ENCODE results near the gene UBE2F. TPM values are rescaled to one million over a fixed set of nuclear protein-coding genes. Genes with fewer than 3 reads are reported as not detected.

The UBE2F gene
- total and polyA plus RNA-seq, 9 of the 15 experiments (the other 6 are each of a cell fraction or from before 2014, with no cell fraction given): 18.1 to 88.1 (median 53.0) TPM

DNA sequence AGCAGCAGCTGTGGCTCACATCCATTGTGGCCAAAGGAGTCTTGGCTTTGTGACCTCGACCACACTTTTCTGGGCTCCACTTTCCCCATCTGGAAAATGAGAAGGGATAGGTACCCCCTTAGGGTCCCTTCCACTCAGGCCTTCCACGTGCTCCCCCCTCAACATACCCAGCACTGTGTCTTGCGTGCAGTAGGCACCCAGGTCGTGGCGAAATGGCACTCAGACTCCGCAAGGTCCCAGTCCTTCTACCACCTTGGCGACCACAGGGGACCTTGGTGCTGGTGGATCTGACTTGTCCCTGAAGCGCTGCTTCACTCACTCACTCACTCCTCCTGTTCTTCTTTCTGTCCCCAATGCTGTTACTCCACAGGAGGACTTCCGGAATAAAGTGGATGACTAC is 74.1 kb downstream of the UBE2F start:
- Histone ChIP-seq H3K9ac (ENCODE audit: insufficient read depth in 1 of 2, low read depth in 2 of 2, low read length in 2 of 2) (no peak overlapping the region), H3K4me1 (replicated peaks in 1 of 2; ENCODE audit: control insufficient read depth in 2 of 2, insufficient read depth in 2 of 2, low read length in 2 of 2) (no peaks in the 10 kb centered on the region), H3K27me3 (ENCODE audit: control insufficient read depth in 2 of 2, insufficient read depth in 2 of 2, low read length in 2 of 2) (no peaks in the 10 kb centered on the region), H2AFZ (ENCODE audit: low read depth, low read length) (no peak overlapping the region), H4K20me1 (replicated peaks; ENCODE audit: control insufficient read depth, insufficient read depth, low read length) (no peaks in the 10 kb centered on the region), H3K36me3 (ENCODE audit: control insufficient read depth, insufficient read depth, low read length) (peaks cover 64% of the 10 kb centered on the region; the same call in 2 of the 3 replicates), H3K9me1 (ENCODE audit: control insufficient read depth, insufficient read depth, low read length) (no peaks in the 10 kb centered on the region), H3K79me2 (ENCODE audit: control insufficient read depth, insufficient read depth, low read length) (no peaks in the 10 kb centered on the region), H3K27ac (ENCODE audit: extremely low read depth, low read depth, low read length) (no peak overlapping the region), H3K4me2 (ENCODE audit: insufficient read depth, low read length) (no peak overlapping the region), H3K4me3 (no peak overlapping the region), H3K9me3 (replicated peaks; ENCODE audit: control insufficient read depth, insufficient read depth, low read depth, low read length) (no peaks in the 10 kb centered on the region)
- no peak for ATAC-seq
- no peak for DNase-seq (ENCODE audit: extremely low read depth in 1 of 4, low spot score in 3 of 4)
- POLR2A ChIA-PET: interaction anchor here (0.6 to 1.2 kb wide), 3 partner anchors 11 to 243 kb away, joined by 3 read pairs; no protein-coding TSS in a partner anchor
- CTCF ChIA-PET (ENCODE audit: low intra/inter-chr PET ratio): no interaction called here
- 95% methylated on average over 4 of the region's 9 CpGs for WGBS (ENCODE audit: insufficient coverage, low coverage, missing lambda C conversion rate)
- intact Hi-C loops (cut with micrococcal nuclease) (no loop called here), in situ Hi-C loops (cut with MboI) (no loop called here)
- no TSS peak for BruUV-seq (replicated peaks)
- FAIRE-seq: no peak
- no peak for TF ChIP-seq ZNF76 (CRISPR knock-in tag; IDR thresholded peaks at IDR 0.05; ENCODE audit: borderline replicate concordance)
- no peak for TF ChIP-seq ZNF165 (CRISPR knock-in tag; IDR thresholded peaks at IDR 0.05; ENCODE audit: borderline replicate concordance)
- TF ChIP-seq CEBPB (tag; IDR thresholded peaks at IDR 0.05): no peak
- TF ChIP-seq, protein P1, sequence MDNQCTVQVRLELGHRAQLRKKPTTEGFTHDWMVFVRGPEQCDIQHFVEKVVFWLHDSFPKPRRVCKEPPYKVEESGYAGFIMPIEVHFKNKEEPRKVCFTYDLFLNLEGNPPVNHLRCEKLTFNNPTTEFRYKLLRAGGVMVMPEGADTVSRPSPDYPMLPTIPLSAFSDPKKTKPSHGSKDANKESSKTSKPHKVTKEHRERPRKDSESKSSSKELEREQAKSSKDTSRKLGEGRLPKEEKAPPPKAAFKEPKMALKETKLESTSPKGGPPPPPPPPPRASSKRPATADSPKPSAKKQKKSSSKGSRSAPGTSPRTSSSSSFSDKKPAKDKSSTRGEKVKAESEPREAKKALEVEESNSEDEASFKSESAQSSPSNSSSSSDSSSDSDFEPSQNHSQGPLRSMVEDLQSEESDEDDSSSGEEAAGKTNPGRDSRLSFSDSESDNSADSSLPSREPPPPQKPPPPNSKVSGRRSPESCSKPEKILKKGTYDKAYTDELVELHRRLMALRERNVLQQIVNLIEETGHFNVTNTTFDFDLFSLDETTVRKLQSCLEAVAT (IDR thresholded peaks at IDR 0.05): no peak
- no peak for TF ChIP-seq BRCA1 (IDR thresholded peaks at IDR 0.05)
- TF ChIP-seq BRCA1 (CRISPR knock-in tag; IDR thresholded peaks at IDR 0.05): no peak
- TF ChIP-seq WHSC1 (IDR thresholded peaks at IDR 0.05; ENCODE audit: low read length): no peak
- TF ChIP-seq, protein P2, sequence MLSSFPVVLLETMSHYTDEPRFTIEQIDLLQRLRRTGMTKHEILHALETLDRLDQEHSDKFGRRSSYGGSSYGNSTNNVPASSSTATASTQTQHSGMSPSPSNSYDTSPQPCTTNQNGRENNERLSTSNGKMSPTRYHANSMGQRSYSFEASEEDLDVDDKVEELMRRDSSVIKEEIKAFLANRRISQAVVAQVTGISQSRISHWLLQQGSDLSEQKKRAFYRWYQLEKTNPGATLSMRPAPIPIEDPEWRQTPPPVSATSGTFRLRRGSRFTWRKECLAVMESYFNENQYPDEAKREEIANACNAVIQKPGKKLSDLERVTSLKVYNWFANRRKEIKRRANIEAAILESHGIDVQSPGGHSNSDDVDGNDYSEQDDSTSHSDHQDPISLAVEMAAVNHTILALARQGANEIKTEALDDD (IDR thresholded peaks at IDR 0.05): no peak
- TF ChIP-seq, protein P3, sequence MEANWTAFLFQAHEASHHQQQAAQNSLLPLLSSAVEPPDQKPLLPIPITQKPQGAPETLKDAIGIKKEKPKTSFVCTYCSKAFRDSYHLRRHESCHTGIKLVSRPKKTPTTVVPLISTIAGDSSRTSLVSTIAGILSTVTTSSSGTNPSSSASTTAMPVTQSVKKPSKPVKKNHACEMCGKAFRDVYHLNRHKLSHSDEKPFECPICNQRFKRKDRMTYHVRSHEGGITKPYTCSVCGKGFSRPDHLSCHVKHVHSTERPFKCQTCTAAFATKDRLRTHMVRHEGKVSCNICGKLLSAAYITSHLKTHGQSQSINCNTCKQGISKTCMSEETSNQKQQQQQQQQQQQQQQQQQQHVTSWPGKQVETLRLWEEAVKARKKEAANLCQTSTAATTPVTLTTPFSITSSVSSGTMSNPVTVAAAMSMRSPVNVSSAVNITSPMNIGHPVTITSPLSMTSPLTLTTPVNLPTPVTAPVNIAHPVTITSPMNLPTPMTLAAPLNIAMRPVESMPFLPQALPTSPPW (CRISPR knock-in tag; IDR thresholded peaks at IDR 0.05): no peak
- TF ChIP-seq, protein P4, sequence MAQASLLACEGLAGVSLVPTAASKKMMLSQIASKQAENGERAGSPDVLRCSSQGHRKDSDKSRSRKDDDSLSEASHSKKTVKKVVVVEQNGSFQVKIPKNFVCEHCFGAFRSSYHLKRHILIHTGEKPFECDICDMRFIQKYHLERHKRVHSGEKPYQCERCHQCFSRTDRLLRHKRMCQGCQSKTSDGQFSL (CRISPR knock-in tag; IDR thresholded peaks at IDR 0.05): no peak
- TF ChIP-seq, protein P4 (tag; IDR thresholded peaks at IDR 0.05): no peak
- TF ChIP-seq FOXA3 (CRISPR knock-in tag; conservative IDR thresholded peaks at IDR 0.05 in 1 of 2, IDR thresholded peaks at IDR 0.05 in 1 of 2): no peak
- TF ChIP-seq CREB1 (IDR thresholded peaks at IDR 0.05): no peak
- no peak for TF ChIP-seq CREB1 (CRISPR knock-in tag; IDR thresholded peaks at IDR 0.05)
- TF ChIP-seq ERF (CRISPR knock-in tag; IDR thresholded peaks at IDR 0.05): no peak
- no peak for TF ChIP-seq NUFIP1 (IDR thresholded peaks at IDR 0.05; ENCODE audit: partially characterized antibody)
- no peak for TF ChIP-seq ZSCAN32 (CRISPR knock-in tag; IDR thresholded peaks at IDR 0.05)
- no peak for TF ChIP-seq ELF2 (CRISPR knock-in tag; IDR thresholded peaks at IDR 0.05)
- no peak for TF ChIP-seq ETS2 (tag; IDR thresholded peaks at IDR 0.05; ENCODE audit: borderline replicate concordance, poor library complexity, severe bottlenecking)
- no peak for TF ChIP-seq ZNF764 (CRISPR knock-in tag; IDR thresholded peaks at IDR 0.05; ENCODE audit: low read depth)

All from K562 (cell line).